Breast epithelium (tissue), 3 donors: Measurements from ENCODE around the gene CXXC5.

ENCODE experiments used
- CTCF ChIP-seq, 3 donors: fragments of 450-650 bp; IDR thresholded peaks; one replicate each; pipeline ENCODE4 v1.5.1; 2016 to 2017; ENCODE audit warnings: antibody characterized with exemption in 3 of 3, mild to moderate bottlenecking in 3 of 3, moderate library complexity in 3 of 3
- POLR2A ChIP-seq: fragments of 450-650 bp; IDR thresholded peaks from one replicate; pipeline ENCODE4 v1.6.1; 2016; ENCODE audit warnings: antibody characterized with exemption, mild to moderate bottlenecking, moderate library complexity
- POLR2AphosphoS5 ChIP-seq, 3 donors: sonication (generic); formaldehyde crosslinking; IDR thresholded peaks; one replicate each; pipeline ENCODE4 v1.6.1; 2017; ENCODE audit warnings: antibody characterized with exemption in 3 of 3

GRCh38 chr5:139646111-139646510, 2.0 kb upstream of the CXXC5 start:
- TF ChIP-seq CTCF (IDR thresholded peaks at IDR 0.05) (no peak), POLR2A (no peak), POLR2AphosphoS5 (IDR thresholded peaks at IDR 0.05) (no peak)
